HL-60 (cell line): ENCODE results near the gene DNM3.

ENCODE experiments used
- POLR2AphosphoS5 ChIP-seq: IDR thresholded peaks from 2 replicates; pipeline ENCODE4 v1.6.1; 2012; ENCODE audit warnings: low read depth
- TF ChIP-seq, protein P1 (sequence below): IDR thresholded peaks from one replicate; pipeline ENCODE4 v1.5.1; 2011; ENCODE audit warnings: low read length, control low read depth, inconsistent platforms; ENCODE audit not compliant: insufficient read depth

DNA sequence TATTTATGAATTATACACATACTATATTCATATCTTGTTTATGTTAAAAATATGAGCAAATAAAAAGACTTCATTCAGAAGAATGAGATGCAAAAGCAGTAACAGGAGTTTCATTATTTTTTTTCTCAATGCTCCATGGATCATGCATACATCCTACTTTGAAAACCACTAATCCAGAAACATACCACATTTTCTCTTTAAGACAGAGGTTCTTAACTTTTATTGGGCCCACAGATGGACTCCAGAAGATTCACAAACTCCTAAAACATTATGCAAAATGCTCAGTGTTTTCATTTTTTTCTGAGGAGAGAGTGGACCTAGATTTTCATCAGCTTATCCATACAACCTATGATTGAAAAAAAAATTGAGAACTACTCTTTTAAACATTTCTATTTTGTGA is 227.8 kb downstream of the DNM3 start:
- TF ChIP-seq POLR2AphosphoS5, result no peak
- TF ChIP-seq, protein P1, sequence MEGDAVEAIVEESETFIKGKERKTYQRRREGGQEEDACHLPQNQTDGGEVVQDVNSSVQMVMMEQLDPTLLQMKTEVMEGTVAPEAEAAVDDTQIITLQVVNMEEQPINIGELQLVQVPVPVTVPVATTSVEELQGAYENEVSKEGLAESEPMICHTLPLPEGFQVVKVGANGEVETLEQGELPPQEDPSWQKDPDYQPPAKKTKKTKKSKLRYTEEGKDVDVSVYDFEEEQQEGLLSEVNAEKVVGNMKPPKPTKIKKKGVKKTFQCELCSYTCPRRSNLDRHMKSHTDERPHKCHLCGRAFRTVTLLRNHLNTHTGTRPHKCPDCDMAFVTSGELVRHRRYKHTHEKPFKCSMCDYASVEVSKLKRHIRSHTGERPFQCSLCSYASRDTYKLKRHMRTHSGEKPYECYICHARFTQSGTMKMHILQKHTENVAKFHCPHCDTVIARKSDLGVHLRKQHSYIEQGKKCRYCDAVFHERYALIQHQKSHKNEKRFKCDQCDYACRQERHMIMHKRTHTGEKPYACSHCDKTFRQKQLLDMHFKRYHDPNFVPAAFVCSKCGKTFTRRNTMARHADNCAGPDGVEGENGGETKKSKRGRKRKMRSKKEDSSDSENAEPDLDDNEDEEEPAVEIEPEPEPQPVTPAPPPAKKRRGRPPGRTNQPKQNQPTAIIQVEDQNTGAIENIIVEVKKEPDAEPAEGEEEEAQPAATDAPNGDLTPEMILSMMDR, result no peak
